Measurements from ENCODE around the gene ADAMTS19.

Gene ADAMTS19

GRCh38 chr5:129691220-129691619 lies 231.1 kb downstream of the ADAMTS19 start:
- no peak for DNase-seq (ENCODE audit: low read depth)

- no peak for DNase-seq (ENCODE audit: low read depth)
These were observed 236.5 kb downstream of the ADAMTS19 start for GRCh38 chr5:129696636-129697035.

GRCh38 chr5:129698661-129699060 lies 238.6 kb downstream of the ADAMTS19 start:
- no peak for DNase-seq (ENCODE audit: low read depth)

- DNase-seq (ENCODE audit: low read depth), result no peak
These were observed 256.1 kb downstream of the ADAMTS19 start for GRCh38 chr5:129716235-129716634.

GRCh38 chr5:129716651-129717050 lies 256.6 kb downstream of the ADAMTS19 start:
- no peak for DNase-seq (ENCODE audit: low read depth)

- DNase-seq (ENCODE audit: low read depth), result no peak
These were observed 257.7 kb downstream of the ADAMTS19 start for GRCh38 chr5:129717751-129718310.

- DNase-seq (ENCODE audit: low read depth), result no peak
These were observed 258.5 kb downstream of the ADAMTS19 start for GRCh38 chr5:129718471-129719090.

- no peak for DNase-seq (ENCODE audit: low read depth)
These were observed 264.1 kb downstream of the ADAMTS19 start for GRCh38 chr5:129724222-129724621.

GRCh38 chr5:129724647-129725046 lies 264.5 kb downstream of the ADAMTS19 start:
- no peak for DNase-seq (ENCODE audit: low read depth)

GRCh38 chr5:129739773-129740172 lies 279.7 kb downstream of the ADAMTS19 start:
- no peak for DNase-seq (ENCODE audit: low read depth)

- no peak for DNase-seq (ENCODE audit: low read depth)
These were observed 283.6 kb downstream of the ADAMTS19 start for GRCh38 chr5:129743541-129744187.

- no peak for DNase-seq (ENCODE audit: low read depth)
These were observed 285.9 kb downstream of the ADAMTS19 start for GRCh38 chr5:129745997-129746396.

GRCh38 chr5:129746876-129747275 lies 286.8 kb downstream of the ADAMTS19 start:
- no peak for DNase-seq (ENCODE audit: low read depth)

GRCh38 chr5:129747572-129748407 lies 287.7 kb downstream of the ADAMTS19 start, which contains the start of gene MINAR2:
TSS of gene MINAR2 (plus strand) at chr5:129748094. CDS start at chr5:129748191, 97 bp downstream.
- no peak for DNase-seq (ENCODE audit: low read depth)

- DNase-seq (ENCODE audit: low read depth), result no peak
These were observed 289.1 kb downstream of the ADAMTS19 start for GRCh38 chr5:129748913-129749880.

- no peak for DNase-seq (ENCODE audit: low read depth)
These were observed 300.7 kb downstream of the ADAMTS19 start for GRCh38 chr5:129760636-129761325.

GRCh38 chr5:129763651-129764050 lies 303.6 kb downstream of the ADAMTS19 start:
- DNase-seq (ENCODE audit: low read depth), result no peak

- DNase-seq (ENCODE audit: low read depth), result no peak
These were observed 306.7 kb downstream of the ADAMTS19 start for GRCh38 chr5:129766798-129767197.

GRCh38 chr5:129767927-129768380 lies 307.9 kb downstream of the ADAMTS19 start:
- DNase-seq (ENCODE audit: low read depth), result peak; percentile 12

GRCh38 chr5:129768735-129769134 lies 308.6 kb downstream of the ADAMTS19 start:
- DNase-seq (ENCODE audit: low read depth), result no peak

Data from stimulated activated CD8-positive, alpha-beta memory T cell treated with anti-CD3 and anti-CD28 coated beads, Interleukin-15, amount 100 ng/mL, for 1 hour (primary cell).